GM18499 (cell line): ENCODE data around the gene SLC25A34.
A peak's percentile ranks its signal among the peaks of the same experiment; 100 is the strongest.
"Not testable (repeated sequence)": the region's sequence is repeated elsewhere in the genome, so short reads cannot be mapped to it uniquely, and the experiment has no call there.

Experiments
- ATAC-seq: cut with Tn5 transposase; IDR thresholded peaks from one replicate; pipeline ENCODE4 v1.9.1; 2021; ENCODE audit warnings: moderate number of reproducible peaks; ENCODE audit not compliant: insufficient read depth, unreplicated experiment

Gene SLC25A34

GRCh38 chr1:15736038-15736891, at the start of gene SLC25A34:
SLC25A34 (plus strand) TSS chr1:15736258; CDS start chr1:15736486, 228 bp downstream.
- no peak for ATAC-seq

GRCh38 chr1:15687446-15687845, 48.6 kb upstream of the SLC25A34 start:
- no peak for ATAC-seq

- no peak for ATAC-seq
Observed at GRCh38 chr1:15690317-15690716, 45.7 kb upstream of the SLC25A34 start.

GRCh38 chr1:15691434-15692032, 44.5 kb upstream of the SLC25A34 start:
- ATAC-seq, result no peak

- no peak for ATAC-seq
Observed at GRCh38 chr1:15692121-15692682, 43.9 kb upstream of the SLC25A34 start.

GRCh38 chr1:15693371-15693770, 42.7 kb upstream of the SLC25A34 start:
- no peak for ATAC-seq

- peak; percentile 80 for ATAC-seq
Observed at GRCh38 chr1:15696956-15697521, 39.0 kb upstream of the SLC25A34 start.

GRCh38 chr1:15698201-15698600, 37.9 kb upstream of the SLC25A34 start:
- ATAC-seq, result no peak

- ATAC-seq, result not testable (repeated sequence)
Observed at GRCh38 chr1:15699321-15699720, 36.7 kb upstream of the SLC25A34 start.

GRCh38 chr1:15700508-15700907, 35.5 kb upstream of the SLC25A34 start:
- ATAC-seq, result no peak

- ATAC-seq, result no peak
Observed at GRCh38 chr1:15701784-15702183, 34.3 kb upstream of the SLC25A34 start.

GRCh38 chr1:15702722-15703550, 33.1 kb upstream of the SLC25A34 start:
- ATAC-seq, result no peak

- no peak for ATAC-seq
Observed at GRCh38 chr1:15703562-15703961, 32.5 kb upstream of the SLC25A34 start.

GRCh38 chr1:15704526-15705183, 31.4 kb upstream of the SLC25A34 start:
- ATAC-seq, result no peak

GRCh38 chr1:15705184-15705566, 30.9 kb upstream of the SLC25A34 start:
- no peak for ATAC-seq

GRCh38 chr1:15706751-15707150, 29.3 kb upstream of the SLC25A34 start:
- no peak for ATAC-seq

- ATAC-seq, result no peak
Observed at GRCh38 chr1:15707239-15707925, 28.7 kb upstream of the SLC25A34 start.

- ATAC-seq, result no peak
Observed at GRCh38 chr1:15708486-15709137, 27.4 kb upstream of the SLC25A34 start.

GRCh38 chr1:15709226-15709625, 26.8 kb upstream of the SLC25A34 start:
- no peak for ATAC-seq
